HEK293 (cell line): ENCODE data around the gene ICAM1.

ENCODE experiments used
- BCL6B ChIP-seq: fragments of 450-650 bp; formaldehyde crosslinking; IDR thresholded peaks from 2 replicates; pipeline ENCODE4 v1.5.1; 2017; ENCODE audit warnings: missing biosample characterization, missing genetic modification characterization
- GLI2 ChIP-seq: fragments of 450-650 bp; formaldehyde crosslinking; IDR thresholded peaks from 2 replicates; pipeline ENCODE4; 2017; ENCODE audit warnings: missing biosample characterization, missing genetic modification characterization, low read depth, borderline replicate concordance
- GLIS1 ChIP-seq: fragments of 450-650 bp; formaldehyde crosslinking; IDR thresholded peaks from 2 replicates; pipeline ENCODE4 v1.5.1; 2016; ENCODE audit warnings: missing biosample characterization, missing genetic modification characterization
- HOXA7 ChIP-seq: sonication (generic); formaldehyde crosslinking; IDR thresholded peaks from 2 replicates; pipeline ENCODE4 v1.8.1; 2022; ENCODE audit warnings: missing genetic modification reagents, borderline replicate concordance
- INSM2 ChIP-seq: fragments of 450-650 bp; formaldehyde crosslinking; IDR thresholded peaks from 2 replicates; pipeline ENCODE4 v1.5.1; 2016; ENCODE audit warnings: missing biosample characterization, missing genetic modification characterization
- KLF9 ChIP-seq: fragments of 450-650 bp; formaldehyde crosslinking; IDR thresholded peaks from 2 replicates; pipeline ENCODE4 v1.5.1; 2016; ENCODE audit warnings: missing biosample characterization, missing genetic modification characterization, low read depth
- MEIS1 ChIP-seq: sonication (generic); formaldehyde crosslinking; IDR thresholded peaks from 2 replicates; pipeline ENCODE4 v1.8.1; 2022; ENCODE audit warnings: missing genetic modification reagents, mild to moderate bottlenecking, borderline replicate concordance
- MZF1 ChIP-seq: fragments of 450-650 bp; formaldehyde crosslinking; IDR thresholded peaks from 2 replicates; pipeline ENCODE4 v1.5.1; 2017; ENCODE audit warnings: missing biosample characterization, missing genetic modification characterization, borderline replicate concordance
- PATZ1 ChIP-seq: fragments of 450-650 bp; formaldehyde crosslinking; IDR thresholded peaks from 2 replicates; pipeline ENCODE4 v1.5.1; 2016; ENCODE audit warnings: missing biosample characterization, missing genetic modification characterization
- SP3 ChIP-seq: fragments of 450-650 bp; formaldehyde crosslinking; IDR thresholded peaks from 2 replicates; pipeline ENCODE4 v1.5.1; 2016; ENCODE audit warnings: missing biosample characterization, missing genetic modification characterization
- SP7 ChIP-seq: fragments of 450-650 bp; formaldehyde crosslinking; IDR thresholded peaks from 2 replicates; pipeline ENCODE4 v1.5.1; 2016; ENCODE audit warnings: missing biosample characterization, missing genetic modification characterization
- YY1 ChIP-seq: fragments of 450-650 bp; formaldehyde crosslinking; IDR thresholded peaks from 2 replicates; pipeline ENCODE4 v1.5.1; 2018; ENCODE audit warnings: missing biosample characterization, missing genetic modification characterization
- ZFHX2 ChIP-seq: fragments of 450-650 bp; formaldehyde crosslinking; conservative IDR thresholded peaks from 2 replicates; pipeline ENCODE4 v1.5.1; 2016; ENCODE audit warnings: missing biosample characterization, missing genetic modification characterization
- ZNF140 ChIP-seq: fragments of 450-650 bp; formaldehyde crosslinking; IDR thresholded peaks from 2 replicates; pipeline ENCODE4 v1.5.1; 2016; ENCODE audit warnings: missing biosample characterization, missing genetic modification characterization
- ZNF311 ChIP-seq: fragments of 450-650 bp; formaldehyde crosslinking; IDR thresholded peaks from 2 replicates; pipeline ENCODE4 v1.5.1; 2017; ENCODE audit warnings: missing biosample characterization, missing genetic modification characterization, borderline replicate concordance
- ZNF335 ChIP-seq: fragments of 450-650 bp; formaldehyde crosslinking; conservative IDR thresholded peaks from 2 replicates; pipeline ENCODE4 v1.5.1; 2016; ENCODE audit warnings: missing biosample characterization, missing genetic modification characterization
- ZNF571 ChIP-seq: fragments of 450-650 bp; formaldehyde crosslinking; IDR thresholded peaks from 2 replicates; pipeline ENCODE4 v1.5.0; 2017; ENCODE audit warnings: missing biosample characterization, missing genetic modification characterization
- ZNF624 ChIP-seq: fragments of 450-650 bp; formaldehyde crosslinking; IDR thresholded peaks from 2 replicates; pipeline ENCODE4 v1.5.1; 2017; ENCODE audit warnings: missing biosample characterization, missing genetic modification characterization
- ZNF629 ChIP-seq: fragments of 450-650 bp; formaldehyde crosslinking; IDR thresholded peaks from 2 replicates; pipeline ENCODE4 v1.5.1; 2017; ENCODE audit warnings: missing biosample characterization, missing genetic modification characterization
- ZNF830 ChIP-seq: fragments of 450-650 bp; IDR thresholded peaks from 2 replicates; pipeline ENCODE4 v1.5.0; 2018; ENCODE audit warnings: missing biosample characterization, missing genetic modification characterization, low read depth, mild to moderate bottlenecking, moderate library complexity
- ZSCAN16 ChIP-seq: fragments of 450-650 bp; formaldehyde crosslinking; IDR thresholded peaks from 2 replicates; pipeline ENCODE4 v1.5.1; 2016; ENCODE audit warnings: missing biosample characterization, missing genetic modification characterization
- TF ChIP-seq, protein P1 (sequence below): fragments of 450-650 bp; formaldehyde crosslinking; IDR thresholded peaks from 2 replicates; pipeline ENCODE4 v1.5.1; 2016; ENCODE audit warnings: missing biosample characterization, missing genetic modification characterization, borderline replicate concordance
- TF ChIP-seq, protein P2 (sequence below): fragments of 450-650 bp; formaldehyde crosslinking; IDR thresholded peaks from 2 replicates; pipeline ENCODE4 v1.5.1; 2016; ENCODE audit warnings: missing biosample characterization, missing genetic modification characterization
- TF ChIP-seq, protein P3 (sequence below): fragments of 450-650 bp; formaldehyde crosslinking; IDR thresholded peaks from 2 replicates; pipeline ENCODE4 v1.5.1; 2016; ENCODE audit warnings: missing biosample characterization, missing genetic modification characterization, low read depth
- TF ChIP-seq, protein P4 (sequence below): fragments of 450-650 bp; formaldehyde crosslinking; IDR thresholded peaks from 2 replicates; pipeline ENCODE4 v1.5.1; 2017; ENCODE audit warnings: missing biosample characterization, missing genetic modification characterization

ICAM1 gene

GRCh38 chr19:10230861-10231611 is 39.9 kb upstream of the ICAM1 start, which contains the start of gene S1PR2 (continued):
- TF ChIP-seq, protein P1, sequence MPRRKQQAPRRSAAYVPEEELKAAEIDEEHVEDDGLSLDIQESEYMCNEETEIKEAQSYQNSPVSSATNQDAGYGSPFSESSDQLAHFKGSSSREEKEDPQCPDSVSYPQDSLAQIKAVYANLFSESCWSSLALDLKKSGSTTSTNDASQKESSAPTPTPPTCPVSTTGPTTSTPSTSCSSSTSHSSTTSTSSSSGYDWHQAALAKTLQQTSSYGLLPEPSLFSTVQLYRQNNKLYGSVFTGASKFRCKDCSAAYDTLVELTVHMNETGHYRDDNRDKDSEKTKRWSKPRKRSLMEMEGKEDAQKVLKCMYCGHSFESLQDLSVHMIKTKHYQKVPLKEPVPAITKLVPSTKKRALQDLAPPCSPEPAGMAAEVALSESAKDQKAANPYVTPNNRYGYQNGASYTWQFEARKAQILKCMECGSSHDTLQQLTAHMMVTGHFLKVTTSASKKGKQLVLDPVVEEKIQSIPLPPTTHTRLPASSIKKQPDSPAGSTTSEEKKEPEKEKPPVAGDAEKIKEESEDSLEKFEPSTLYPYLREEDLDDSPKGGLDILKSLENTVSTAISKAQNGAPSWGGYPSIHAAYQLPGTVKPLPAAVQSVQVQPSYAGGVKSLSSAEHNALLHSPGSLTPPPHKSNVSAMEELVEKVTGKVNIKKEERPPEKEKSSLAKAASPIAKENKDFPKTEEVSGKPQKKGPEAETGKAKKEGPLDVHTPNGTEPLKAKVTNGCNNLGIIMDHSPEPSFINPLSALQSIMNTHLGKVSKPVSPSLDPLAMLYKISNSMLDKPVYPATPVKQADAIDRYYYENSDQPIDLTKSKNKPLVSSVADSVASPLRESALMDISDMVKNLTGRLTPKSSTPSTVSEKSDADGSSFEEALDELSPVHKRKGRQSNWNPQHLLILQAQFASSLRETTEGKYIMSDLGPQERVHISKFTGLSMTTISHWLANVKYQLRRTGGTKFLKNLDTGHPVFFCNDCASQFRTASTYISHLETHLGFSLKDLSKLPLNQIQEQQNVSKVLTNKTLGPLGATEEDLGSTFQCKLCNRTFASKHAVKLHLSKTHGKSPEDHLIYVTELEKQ (tag by site-specific recombination): no peak
- TF ChIP-seq, protein P2, sequence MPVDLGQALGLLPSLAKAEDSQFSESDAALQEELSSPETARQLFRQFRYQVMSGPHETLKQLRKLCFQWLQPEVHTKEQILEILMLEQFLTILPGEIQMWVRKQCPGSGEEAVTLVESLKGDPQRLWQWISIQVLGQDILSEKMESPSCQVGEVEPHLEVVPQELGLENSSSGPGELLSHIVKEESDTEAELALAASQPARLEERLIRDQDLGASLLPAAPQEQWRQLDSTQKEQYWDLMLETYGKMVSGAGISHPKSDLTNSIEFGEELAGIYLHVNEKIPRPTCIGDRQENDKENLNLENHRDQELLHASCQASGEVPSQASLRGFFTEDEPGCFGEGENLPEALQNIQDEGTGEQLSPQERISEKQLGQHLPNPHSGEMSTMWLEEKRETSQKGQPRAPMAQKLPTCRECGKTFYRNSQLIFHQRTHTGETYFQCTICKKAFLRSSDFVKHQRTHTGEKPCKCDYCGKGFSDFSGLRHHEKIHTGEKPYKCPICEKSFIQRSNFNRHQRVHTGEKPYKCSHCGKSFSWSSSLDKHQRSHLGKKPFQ (tag by site-specific recombination): no peak
- TF ChIP-seq GLIS1 (tag by site-specific recombination): peak; percentile 12; the same call in 1 of the 2 replicates
- no peak for TF ChIP-seq MEIS1
- TF ChIP-seq ZNF571 (tag by site-specific recombination): no peak
- no peak for TF ChIP-seq MZF1
- no peak for TF ChIP-seq ZNF624
- peak; percentile 40; the same call in 1 of the 2 replicates for TF ChIP-seq KLF9 (tag by site-specific recombination)
- peak; percentile 85 for TF ChIP-seq PATZ1 (tag by site-specific recombination)
- TF ChIP-seq SP7: peak; percentile 21; the same call in 1 of the 2 replicates
- peak; percentile 45; the same call in 1 of the 2 replicates for TF ChIP-seq SP3 (tag by site-specific recombination)
- no peak for TF ChIP-seq HOXA7 (CRISPR knock-in tag)
- TF ChIP-seq ZNF830 (tag by site-specific recombination): no peak
- TF ChIP-seq, protein P3, sequence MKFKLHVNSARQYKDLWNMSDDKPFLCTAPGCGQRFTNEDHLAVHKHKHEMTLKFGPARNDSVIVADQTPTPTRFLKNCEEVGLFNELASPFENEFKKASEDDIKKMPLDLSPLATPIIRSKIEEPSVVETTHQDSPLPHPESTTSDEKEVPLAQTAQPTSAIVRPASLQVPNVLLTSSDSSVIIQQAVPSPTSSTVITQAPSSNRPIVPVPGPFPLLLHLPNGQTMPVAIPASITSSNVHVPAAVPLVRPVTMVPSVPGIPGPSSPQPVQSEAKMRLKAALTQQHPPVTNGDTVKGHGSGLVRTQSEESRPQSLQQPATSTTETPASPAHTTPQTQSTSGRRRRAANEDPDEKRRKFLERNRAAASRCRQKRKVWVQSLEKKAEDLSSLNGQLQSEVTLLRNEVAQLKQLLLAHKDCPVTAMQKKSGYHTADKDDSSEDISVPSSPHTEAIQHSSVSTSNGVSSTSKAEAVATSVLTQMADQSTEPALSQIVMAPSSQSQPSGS (tag by site-specific recombination): peak; percentile 93
- peak; percentile 88 for TF ChIP-seq ZNF335
- no peak for TF ChIP-seq INSM2 (tag by site-specific recombination)
- no peak for TF ChIP-seq GLI2 (tag by site-specific recombination)
- no peak for TF ChIP-seq BCL6B (tag by site-specific recombination)
- no peak for TF ChIP-seq ZNF311 (tag by site-specific recombination)
- TF ChIP-seq, protein P4, sequence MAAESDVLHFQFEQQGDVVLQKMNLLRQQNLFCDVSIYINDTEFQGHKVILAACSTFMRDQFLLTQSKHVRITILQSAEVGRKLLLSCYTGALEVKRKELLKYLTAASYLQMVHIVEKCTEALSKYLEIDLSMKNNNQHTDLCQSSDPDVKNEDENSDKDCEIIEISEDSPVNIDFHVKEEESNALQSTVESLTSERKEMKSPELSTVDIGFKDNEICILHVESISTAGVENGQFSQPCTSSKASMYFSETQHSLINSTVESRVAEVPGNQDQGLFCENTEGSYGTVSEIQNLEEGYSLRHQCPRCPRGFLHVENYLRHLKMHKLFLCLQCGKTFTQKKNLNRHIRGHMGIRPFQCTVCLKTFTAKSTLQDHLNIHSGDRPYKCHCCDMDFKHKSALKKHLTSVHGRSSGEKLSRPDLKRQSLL (tag by site-specific recombination): no peak
- no peak for TF ChIP-seq YY1 (tag by site-specific recombination)
- no peak for TF ChIP-seq ZNF140
- peak; percentile 30; the same call in 1 of the 2 replicates for TF ChIP-seq ZFHX2 (tag by site-specific recombination)
- peak; percentile 93 for TF ChIP-seq ZNF629 (tag by site-specific recombination)
- no peak for TF ChIP-seq ZSCAN16 (tag by site-specific recombination)
